NB4 (cell line): Measurements from ENCODE around the gene USP20.

Experiments used
- DNase-seq: peaks from one replicate; pipeline ENCODE4 v3.0.0; 2010; ENCODE audit warnings: low read depth
- H3K4me3 ChIP-seq: one replicate; pipeline ENCODE4 v1.5.1; 2011; ENCODE audit warnings: mild to moderate bottlenecking, low read depth, low read length, moderate library complexity
- CTCF ChIP-seq: IDR thresholded peaks from one replicate; pipeline ENCODE4 v1.5.1; 2012; ENCODE audit warnings: low read depth, low read length
- MAX ChIP-seq: IDR thresholded peaks from 2 replicates; pipeline ENCODE4 v1.6.1; 2011; ENCODE audit warnings: low read depth, low read length
- MYC ChIP-seq: IDR thresholded peaks from 2 replicates; pipeline ENCODE4 v1.6.1; 2011; ENCODE audit warnings: low read depth, low read length
- POLR2A ChIP-seq: IDR thresholded peaks from 2 replicates; pipeline ENCODE4 v1.6.1; 2011; ENCODE audit warnings: mild to moderate bottlenecking; ENCODE audit not compliant: insufficient read length; ENCODE audit errors: extremely low read depth

USP20 gene

GRCh38 chr9:129921905-129922304, 86.6 kb downstream of the USP20 start:
- H3K4me3 ChIP-seq, result no peak overlapping the region
- TF ChIP-seq MAX, result no peak
- TF ChIP-seq CTCF, result no peak
- no peak for TF ChIP-seq POLR2A
- TF ChIP-seq MYC, result no peak
- DNase-seq, result no peak

- no peak for DNase-seq
- no peak overlapping the region for H3K4me3 ChIP-seq
- no peak for TF ChIP-seq MYC
- no peak for TF ChIP-seq MAX
- TF ChIP-seq CTCF, result no peak
- no peak for TF ChIP-seq POLR2A
Measured at GRCh38 chr9:129923589-129923988, 88.3 kb downstream of the USP20 start.

GRCh38 chr9:129929496-129930125, 94.4 kb downstream of the USP20 start:
- no peak overlapping the region for H3K4me3 ChIP-seq
- DNase-seq, result no peak
- TF ChIP-seq MYC, result no peak

- no peak for DNase-seq
- no peak overlapping the region for H3K4me3 ChIP-seq
- TF ChIP-seq POLR2A (no peak), CTCF (no peak), MAX (no peak), MYC (no peak)
Measured at GRCh38 chr9:129930743-129931142, 95.5 kb downstream of the USP20 start.
